Activated T-helper 1 cell treated with anti-CD3 and anti-CD28 coated beads, Interleukin-2, amount 50 U/mL, for 16 hours (primary cell): Measurements from ENCODE around the gene TOR1B.
A peak's percentile ranks its signal among the peaks of the same experiment; 100 is the strongest.
"Not testable (repeated sequence)": the region's sequence is repeated elsewhere in the genome, so short reads cannot be mapped to it uniquely, and the experiment has no call there.

Experiments
- DNase-seq, 2 donors: peaks; one replicate each; pipeline ENCODE4 v3.0.0-alpha.2; 2020; ENCODE audit warnings: low read depth in 1 of 2, low spot score in 1 of 2

The TOR1B gene, protein sequence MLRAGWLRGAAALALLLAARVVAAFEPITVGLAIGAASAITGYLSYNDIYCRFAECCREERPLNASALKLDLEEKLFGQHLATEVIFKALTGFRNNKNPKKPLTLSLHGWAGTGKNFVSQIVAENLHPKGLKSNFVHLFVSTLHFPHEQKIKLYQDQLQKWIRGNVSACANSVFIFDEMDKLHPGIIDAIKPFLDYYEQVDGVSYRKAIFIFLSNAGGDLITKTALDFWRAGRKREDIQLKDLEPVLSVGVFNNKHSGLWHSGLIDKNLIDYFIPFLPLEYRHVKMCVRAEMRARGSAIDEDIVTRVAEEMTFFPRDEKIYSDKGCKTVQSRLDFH

DNA sequence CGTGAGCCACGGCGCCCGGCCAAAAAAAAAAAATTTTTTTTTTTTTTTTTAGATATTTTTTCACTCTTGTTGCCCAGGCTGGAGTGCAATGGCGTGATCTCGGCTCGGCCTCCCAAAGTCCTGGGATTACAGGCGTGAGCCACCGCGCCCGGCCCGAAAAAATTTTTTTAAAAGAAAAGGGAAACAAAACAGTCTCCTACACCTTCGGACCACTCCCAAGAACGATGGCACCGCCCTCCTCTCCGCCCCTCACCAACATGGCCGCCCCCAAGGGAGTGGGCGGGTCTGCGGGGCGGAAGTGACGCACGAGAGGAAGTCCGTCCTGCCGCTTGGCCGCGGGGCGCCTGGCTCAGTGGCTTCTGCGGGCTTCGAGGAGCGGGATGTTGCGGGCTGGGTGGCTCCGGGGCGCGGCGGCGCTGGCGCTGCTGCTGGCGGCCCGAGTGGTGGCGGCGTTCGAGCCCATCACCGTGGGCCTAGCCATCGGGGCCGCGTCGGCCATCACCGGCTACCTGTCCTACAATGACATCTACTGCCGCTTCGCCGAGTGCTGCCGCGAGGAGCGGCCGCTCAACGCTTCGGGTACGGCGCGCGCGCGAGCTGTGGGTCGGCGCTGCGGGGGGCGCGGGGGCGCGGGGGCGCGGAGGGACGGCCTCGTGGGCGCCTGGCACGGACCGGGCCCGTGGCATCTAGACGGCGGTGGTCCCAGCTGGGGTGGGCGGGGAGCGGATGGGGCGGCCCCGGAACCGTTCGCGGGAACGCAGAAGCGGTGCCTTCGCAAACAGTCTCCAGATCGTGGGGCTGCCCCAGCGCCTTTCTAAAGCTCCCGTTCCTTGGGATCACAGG lies at the start of gene TOR1B:
TOR1B (plus strand) TSS at position 352 of the 843 bp plus-strand sequence; CDS start at position 381, 29 bp downstream.
- peak; percentile 89 for DNase-seq

- no peak for DNase-seq
These were observed 47.8 kb upstream of the TOR1B start for GRCh38 chr9:129755151-129755550.

- DNase-seq: no peak
These were observed 46.8 kb upstream of the TOR1B start for GRCh38 chr9:129756191-129756590.

DNA sequence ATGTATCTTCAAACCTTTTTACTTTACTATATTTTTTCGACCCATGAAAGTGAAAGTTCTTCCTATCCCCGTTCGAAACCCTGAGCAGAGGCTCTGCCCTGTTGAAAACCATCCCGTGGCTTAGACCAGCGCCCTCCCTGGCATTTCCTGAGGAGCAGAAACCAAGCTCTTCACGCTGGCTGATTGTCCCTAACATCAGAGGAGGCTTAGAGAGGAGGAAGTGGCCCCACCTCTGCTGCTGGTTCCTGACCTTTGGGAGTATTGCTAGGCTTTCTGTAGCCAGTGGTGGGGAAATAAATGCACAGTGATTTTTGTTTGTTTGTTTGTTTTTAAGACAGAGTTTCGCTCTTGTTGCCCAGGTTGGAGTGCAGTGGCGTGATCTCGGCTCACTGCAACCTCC lies 45.9 kb upstream of the TOR1B start:
- DNase-seq: no peak

- DNase-seq: no peak
These were observed 43.7 kb upstream of the TOR1B start for GRCh38 chr9:129759319-129759718.

DNA sequence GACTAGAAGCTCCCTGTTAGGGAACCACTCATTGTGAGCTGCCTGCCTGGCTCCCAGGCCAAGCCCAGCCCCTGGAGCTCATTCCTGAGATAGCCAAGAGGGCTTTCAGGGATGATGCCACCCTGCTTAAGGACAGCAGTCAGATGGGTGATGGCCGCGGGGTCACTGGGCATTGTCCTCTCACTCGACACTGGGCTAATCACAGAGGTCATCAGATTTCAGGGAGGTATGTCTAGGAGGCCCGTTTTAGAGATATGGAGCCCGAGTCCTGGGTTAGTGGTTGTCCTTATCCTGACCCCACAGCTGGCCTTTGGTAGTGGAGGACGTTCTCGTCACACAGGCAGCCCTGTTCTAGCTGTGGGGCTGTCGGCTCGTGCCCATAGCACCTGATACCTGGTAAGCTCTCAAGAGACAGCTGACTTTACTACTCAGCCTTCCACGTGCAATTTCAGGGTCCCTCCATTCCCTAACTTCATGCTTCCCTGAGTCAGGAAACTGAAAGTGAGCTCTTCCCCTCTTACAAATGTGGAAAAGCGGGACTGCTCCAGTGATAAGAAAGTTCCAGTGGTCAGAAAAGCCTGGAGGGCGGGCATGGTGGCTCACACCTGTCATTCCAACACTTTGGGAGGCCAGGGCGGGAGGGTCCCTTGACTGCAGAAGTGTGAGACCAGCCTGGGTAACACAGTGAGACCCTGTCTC lies 43.0 kb upstream of the TOR1B start:
- no peak for DNase-seq

GRCh38 chr9:129760784-129761183 lies 42.2 kb upstream of the TOR1B start:
- not testable (repeated sequence) for DNase-seq

DNA sequence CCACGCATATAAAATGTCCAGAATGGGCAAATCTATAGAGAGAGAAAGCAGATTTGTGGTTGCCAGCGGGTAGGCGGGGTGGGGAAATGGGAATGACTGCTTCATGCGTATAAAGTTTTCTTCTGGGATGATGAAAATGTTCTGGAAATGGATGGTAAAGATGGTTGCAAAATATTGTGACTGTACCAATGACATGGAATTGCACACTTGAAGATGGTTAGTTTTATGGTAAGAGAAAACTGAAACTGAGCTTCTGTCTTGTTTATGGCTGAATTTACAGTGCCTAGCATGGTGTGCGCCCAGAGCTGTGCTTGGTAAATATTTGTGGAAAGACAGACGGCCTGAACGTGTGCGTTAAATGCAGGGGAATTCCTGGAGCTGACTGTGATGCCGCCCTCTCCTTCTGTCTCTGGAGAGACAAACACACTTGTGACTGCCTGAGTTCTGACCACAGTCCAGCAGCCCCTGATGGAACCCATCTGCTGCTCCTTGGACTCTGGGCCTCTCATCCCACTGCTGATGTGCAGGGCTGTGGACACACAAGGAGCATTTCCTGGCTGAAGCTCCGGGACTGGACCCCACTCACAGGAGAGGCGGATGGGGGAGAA lies 41.6 kb upstream of the TOR1B start:
- DNase-seq: no peak

DNA sequence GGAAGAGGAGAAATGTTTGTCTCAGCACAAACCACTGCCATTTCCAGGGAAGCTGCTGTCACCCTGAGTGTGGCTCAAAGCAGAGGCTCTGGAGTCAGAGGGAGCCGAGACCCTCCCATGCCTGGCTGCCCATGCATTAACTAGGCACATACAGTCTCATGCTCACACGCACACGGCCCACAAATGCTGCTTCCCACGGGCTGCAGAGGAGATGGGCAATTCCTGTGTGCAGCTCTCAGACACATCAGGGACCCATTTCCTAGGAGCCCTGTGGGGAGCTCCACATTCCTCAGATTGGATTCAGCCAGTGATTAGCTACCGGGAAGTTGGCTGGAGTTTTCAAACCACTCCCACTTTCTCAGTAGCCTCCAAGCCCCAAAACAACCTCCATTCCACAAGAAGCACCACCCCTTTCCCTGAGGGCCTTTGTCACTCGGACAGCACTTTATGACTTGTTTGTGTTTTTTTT lies 41.0 kb upstream of the TOR1B start:
- no peak for DNase-seq

- DNase-seq: not testable (repeated sequence)
These were observed 40.5 kb upstream of the TOR1B start for GRCh38 chr9:129762370-129762984.

GRCh38 chr9:129762985-129763926 lies 39.7 kb upstream of the TOR1B start:
- DNase-seq: no peak

- DNase-seq: no peak
These were observed 37.1 kb upstream of the TOR1B start for GRCh38 chr9:129765764-129766317.

DNA sequence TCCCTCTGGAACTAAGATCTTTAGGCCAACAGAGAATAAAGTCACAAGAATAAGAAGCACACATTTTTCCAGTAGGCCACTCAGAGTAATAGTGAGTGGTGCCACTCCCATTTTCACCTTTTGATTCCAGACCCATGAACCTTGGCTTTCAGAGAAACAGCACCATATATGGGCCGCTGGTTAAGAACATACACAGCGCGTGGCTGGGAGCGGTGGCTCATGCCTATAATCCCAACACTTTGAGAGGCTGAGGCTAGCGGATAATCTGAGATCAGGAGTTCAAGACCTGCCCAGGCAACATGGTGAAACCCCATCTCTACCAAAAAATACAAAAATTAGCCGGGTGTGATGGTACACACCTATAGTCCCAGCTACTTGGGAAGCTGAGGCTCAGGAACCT lies 34.5 kb upstream of the TOR1B start:
- DNase-seq: no peak

GRCh38 chr9:129769669-129770068 lies 33.3 kb upstream of the TOR1B start:
- no peak for DNase-seq

- no peak for DNase-seq
These were observed 32.2 kb upstream of the TOR1B start for GRCh38 chr9:129770741-129771140.

GRCh38 chr9:129773262-129774048 lies 29.5 kb upstream of the TOR1B start:
- DNase-seq: no peak

- no peak for DNase-seq
These were observed 28.1 kb upstream of the TOR1B start for GRCh38 chr9:129774791-129775447.

GRCh38 chr9:129775448-129775798 lies 27.6 kb upstream of the TOR1B start:
- DNase-seq: no peak
